Measurements from ENCODE around the gene SHISAL1.

SHISAL1 gene

GRCh38 chr22:44259366-44260215 lies 53.2 kb downstream of the SHISAL1 start:
- no peaks in the 10 kb centered on the region for H3K79me1 ChIP-seq (ENCODE audit: low read length)
- H3K9ac ChIP-seq (ENCODE audit: low read length): no peak overlapping the region
- no peaks in the 10 kb centered on the region for H3K79me2 ChIP-seq (ENCODE audit: control insufficient read depth, insufficient read depth, low read length, poor library complexity)
- H3K23ac ChIP-seq (ENCODE audit: low read length): no peak overlapping the region
- H3K27ac ChIP-seq (ENCODE audit: low read depth, low read length): no peak overlapping the region
- H2BK5ac ChIP-seq (ENCODE audit: low read depth, low read length, poor library complexity): no peak overlapping the region
- H2BK12ac ChIP-seq (ENCODE audit: low read length): no peak overlapping the region
- H3K27me3 ChIP-seq (ENCODE audit: insufficient read depth, low read length): no peaks in the 10 kb centered on the region
- H4K91ac ChIP-seq (ENCODE audit: low read depth, low read length): no peak overlapping the region
- no peak overlapping the region for H2AFZ ChIP-seq (ENCODE audit: insufficient read depth, low read length, poor library complexity)
- H3K18ac ChIP-seq (ENCODE audit: low read length): no peak overlapping the region
- no peaks in the 10 kb centered on the region for H3K36me3 ChIP-seq (ENCODE audit: control insufficient read depth in 1 of 2, insufficient read depth in 2 of 2, low read length in 2 of 2)
- H3K9me3 ChIP-seq (ENCODE audit: insufficient read depth, low read depth, low read length): no peaks in the 10 kb centered on the region
- H2AK5ac ChIP-seq (ENCODE audit: low read length): no peak overlapping the region
- H4K8ac ChIP-seq (ENCODE audit: low read depth, low read length): no peak overlapping the region
- H3K4ac ChIP-seq (ENCODE audit: low read depth, low read length): no peak overlapping the region
- H3K4me1 ChIP-seq (ENCODE audit: control insufficient read depth in 1 of 2, insufficient read depth in 2 of 2, low read length in 2 of 2): no peaks in the 10 kb centered on the region
- H3K4me3 ChIP-seq (ENCODE audit: low read depth, low read length): no peak overlapping the region
- H4K12ac ChIP-seq (ENCODE audit: low read depth, low read length): no peak overlapping the region
- H3K14ac ChIP-seq (ENCODE audit: low read length): no peak overlapping the region
- no peak overlapping the region for H2BK120ac ChIP-seq (ENCODE audit: insufficient read depth, low read length, poor library complexity)
- no peak for DNase-seq
- no CpG with 5 or more reads among the region's 19 CpGs for WGBS (ENCODE audit: extremely low coverage, insufficient coverage, insufficient read length)
- H3K4me2 ChIP-seq (ENCODE audit: low read length): no peak overlapping the region

- H3K79me1 ChIP-seq (ENCODE audit: low read length): no peaks in the 10 kb centered on the region
- H4K91ac ChIP-seq (ENCODE audit: low read depth, low read length): no peak overlapping the region
- H3K14ac ChIP-seq (ENCODE audit: low read length): no peak overlapping the region
- H3K4ac ChIP-seq (ENCODE audit: low read depth, low read length): no peak overlapping the region
- H4K12ac ChIP-seq (ENCODE audit: low read depth, low read length): no peak overlapping the region
- H3K4me2 ChIP-seq (ENCODE audit: low read length): no peak overlapping the region
- 100% methylated on average over 1 of the region's 13 CpGs for WGBS (ENCODE audit: extremely low coverage, insufficient coverage, insufficient read length)
- H3K79me2 ChIP-seq (ENCODE audit: control insufficient read depth, insufficient read depth, low read length, poor library complexity): no peaks in the 10 kb centered on the region
- no peaks in the 10 kb centered on the region for H3K27me3 ChIP-seq (ENCODE audit: insufficient read depth, low read length)
- no peak overlapping the region for H3K18ac ChIP-seq (ENCODE audit: low read length)
- DNase-seq: no peak
- no peaks in the 10 kb centered on the region for H3K9me3 ChIP-seq (ENCODE audit: insufficient read depth, low read depth, low read length)
- no peak overlapping the region for H2BK5ac ChIP-seq (ENCODE audit: low read depth, low read length, poor library complexity)
- no peak overlapping the region for H3K9ac ChIP-seq (ENCODE audit: low read length)
- no peak overlapping the region for H4K8ac ChIP-seq (ENCODE audit: low read depth, low read length)
- no peaks in the 10 kb centered on the region for H3K4me1 ChIP-seq (ENCODE audit: control insufficient read depth in 1 of 2, insufficient read depth in 2 of 2, low read length in 2 of 2)
- H3K4me3 ChIP-seq (ENCODE audit: low read depth, low read length): no peak overlapping the region
- no peak overlapping the region for H2AK5ac ChIP-seq (ENCODE audit: low read length)
- H2BK12ac ChIP-seq (ENCODE audit: low read length): no peak overlapping the region
- no peak overlapping the region for H3K27ac ChIP-seq (ENCODE audit: low read depth, low read length)
- H2BK120ac ChIP-seq (ENCODE audit: insufficient read depth, low read length, poor library complexity): no peak overlapping the region
- no peaks in the 10 kb centered on the region for H3K36me3 ChIP-seq (ENCODE audit: control insufficient read depth in 1 of 2, insufficient read depth in 2 of 2, low read length in 2 of 2)
- H3K23ac ChIP-seq (ENCODE audit: low read length): no peak overlapping the region
- no peak overlapping the region for H2AFZ ChIP-seq (ENCODE audit: insufficient read depth, low read length, poor library complexity)
Observed at GRCh38 chr22:44256556-44257485, 55.9 kb downstream of the SHISAL1 start.

- WGBS (ENCODE audit: extremely low coverage, insufficient coverage, insufficient read length): no CpG with 5 or more reads among the region's 6 CpGs
Observed at GRCh38 chr22:44256085-44256484, 56.7 kb downstream of the SHISAL1 start.

GRCh38 chr22:44254811-44255210 lies 57.9 kb downstream of the SHISAL1 start:
- H2AK5ac ChIP-seq (ENCODE audit: low read length): no peak overlapping the region
- no peak overlapping the region for H3K9ac ChIP-seq (ENCODE audit: low read length)
- no peak for DNase-seq
- no peak overlapping the region for H2AFZ ChIP-seq (ENCODE audit: insufficient read depth, low read length, poor library complexity)
- H3K79me2 ChIP-seq (ENCODE audit: control insufficient read depth, insufficient read depth, low read length, poor library complexity): no peaks in the 10 kb centered on the region
- H3K79me1 ChIP-seq (ENCODE audit: low read length): no peaks in the 10 kb centered on the region
- WGBS (ENCODE audit: extremely low coverage, insufficient coverage, insufficient read length): no CpG with 5 or more reads among the region's 2 CpGs
- no peak overlapping the region for H3K4me2 ChIP-seq (ENCODE audit: low read length)
- H3K23ac ChIP-seq (ENCODE audit: low read length): no peak overlapping the region
- no peak overlapping the region for H2BK120ac ChIP-seq (ENCODE audit: insufficient read depth, low read length, poor library complexity)
- no peaks in the 10 kb centered on the region for H3K36me3 ChIP-seq (ENCODE audit: control insufficient read depth in 1 of 2, insufficient read depth in 2 of 2, low read length in 2 of 2)
- no peak overlapping the region for H3K18ac ChIP-seq (ENCODE audit: low read length)
- no peak overlapping the region for H3K27ac ChIP-seq (ENCODE audit: low read depth, low read length)
- no peak overlapping the region for H4K91ac ChIP-seq (ENCODE audit: low read depth, low read length)
- H3K4me1 ChIP-seq (ENCODE audit: control insufficient read depth in 1 of 2, insufficient read depth in 2 of 2, low read length in 2 of 2): no peaks in the 10 kb centered on the region
- no peak overlapping the region for H2BK5ac ChIP-seq (ENCODE audit: low read depth, low read length, poor library complexity)
- H3K4ac ChIP-seq (ENCODE audit: low read depth, low read length): no peak overlapping the region
- no peak overlapping the region for H2BK12ac ChIP-seq (ENCODE audit: low read length)
- no peaks in the 10 kb centered on the region for H3K27me3 ChIP-seq (ENCODE audit: insufficient read depth, low read length)
- no peak overlapping the region for H3K14ac ChIP-seq (ENCODE audit: low read length)
- no peak overlapping the region for H4K8ac ChIP-seq (ENCODE audit: low read depth, low read length)
- peaks cover 6% of the 10 kb centered on the region for H3K9me3 ChIP-seq (ENCODE audit: insufficient read depth, low read depth, low read length)
- H4K12ac ChIP-seq (ENCODE audit: low read depth, low read length): no peak overlapping the region
- H3K4me3 ChIP-seq (ENCODE audit: low read depth, low read length): no peak overlapping the region

More at GRCh38 chr22:44256085-44256484, 56.7 kb downstream of the SHISAL1 start:
- no peaks in the 10 kb centered on the region for H3K36me3 ChIP-seq (ENCODE audit: control insufficient read depth in 1 of 2, insufficient read depth in 2 of 2, low read length in 2 of 2)
- no peaks in the 10 kb centered on the region for H3K79me2 ChIP-seq (ENCODE audit: control insufficient read depth, insufficient read depth, low read length, poor library complexity)
- no peaks in the 10 kb centered on the region for H3K4me1 ChIP-seq (ENCODE audit: control insufficient read depth in 1 of 2, insufficient read depth in 2 of 2, low read length in 2 of 2)
- no peak overlapping the region for H4K91ac ChIP-seq (ENCODE audit: low read depth, low read length)
- no peaks in the 10 kb centered on the region for H3K79me1 ChIP-seq (ENCODE audit: low read length)
- no peak overlapping the region for H3K18ac ChIP-seq (ENCODE audit: low read length)
- no peak overlapping the region for H2BK12ac ChIP-seq (ENCODE audit: low read length)
- no peak overlapping the region for H3K4me3 ChIP-seq (ENCODE audit: low read depth, low read length)
- H3K9ac ChIP-seq (ENCODE audit: low read length): no peak overlapping the region
- H2AK5ac ChIP-seq (ENCODE audit: low read length): no peak overlapping the region
- no peak overlapping the region for H3K23ac ChIP-seq (ENCODE audit: low read length)
- H2AFZ ChIP-seq (ENCODE audit: insufficient read depth, low read length, poor library complexity): no peak overlapping the region
- H3K4me2 ChIP-seq (ENCODE audit: low read length): no peak overlapping the region
- no peak overlapping the region for H2BK120ac ChIP-seq (ENCODE audit: insufficient read depth, low read length, poor library complexity)
- no peak for DNase-seq
- no peak overlapping the region for H4K12ac ChIP-seq (ENCODE audit: low read depth, low read length)
- no peak overlapping the region for H3K4ac ChIP-seq (ENCODE audit: low read depth, low read length)
- no peak overlapping the region for H2BK5ac ChIP-seq (ENCODE audit: low read depth, low read length, poor library complexity)
- H4K8ac ChIP-seq (ENCODE audit: low read depth, low read length): no peak overlapping the region
- no peaks in the 10 kb centered on the region for H3K9me3 ChIP-seq (ENCODE audit: insufficient read depth, low read depth, low read length)
- H3K14ac ChIP-seq (ENCODE audit: low read length): no peak overlapping the region
- no peaks in the 10 kb centered on the region for H3K27me3 ChIP-seq (ENCODE audit: insufficient read depth, low read length)
- no peak overlapping the region for H3K27ac ChIP-seq (ENCODE audit: low read depth, low read length)
